D721Med (cell line): Measurements from ENCODE around the gene DBNDD2.
A peak's percentile ranks its signal among the peaks of the same experiment; 100 is the strongest.

Experiments used
- DNase-seq: peaks from one replicate; pipeline ENCODE4 v3.0.0; 2011; ENCODE audit warnings: low spot score; ENCODE audit not compliant: insufficient read length
- FAIRE-seq: peaks from 2 replicates; lab custom pipeline; 2011; peaks lifted over from hg19 to GRCh38; lab: Jason Lieb, UNC
- TF ChIP-seq, protein P1 (sequence below): IDR thresholded peaks from 2 replicates; pipeline ENCODE4 v1.5.1; 2012; ENCODE audit warnings: mild to moderate bottlenecking, control low read depth; ENCODE audit not compliant: insufficient read depth; ENCODE audit errors: missing control alignments

Gene DBNDD2

DNA sequence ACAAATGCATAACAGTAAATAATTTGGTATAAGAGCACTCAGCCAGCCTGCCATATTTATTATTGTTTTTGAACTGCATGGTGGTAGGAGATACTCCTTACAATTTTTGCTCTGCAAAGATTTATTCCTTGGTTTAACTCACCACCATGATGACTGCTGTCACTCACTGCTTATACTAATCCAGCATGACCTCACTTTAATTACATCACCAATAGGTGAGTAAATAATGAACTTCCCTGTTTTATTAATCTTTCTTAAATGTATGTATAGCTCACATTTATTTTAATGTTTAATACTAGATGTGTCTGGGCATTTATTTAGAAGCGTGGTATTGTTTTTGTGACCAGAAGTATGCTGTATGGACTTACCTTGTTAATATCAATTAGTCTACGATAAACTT is 17.2 kb upstream of the DBNDD2 start:
- TF ChIP-seq, protein P1, sequence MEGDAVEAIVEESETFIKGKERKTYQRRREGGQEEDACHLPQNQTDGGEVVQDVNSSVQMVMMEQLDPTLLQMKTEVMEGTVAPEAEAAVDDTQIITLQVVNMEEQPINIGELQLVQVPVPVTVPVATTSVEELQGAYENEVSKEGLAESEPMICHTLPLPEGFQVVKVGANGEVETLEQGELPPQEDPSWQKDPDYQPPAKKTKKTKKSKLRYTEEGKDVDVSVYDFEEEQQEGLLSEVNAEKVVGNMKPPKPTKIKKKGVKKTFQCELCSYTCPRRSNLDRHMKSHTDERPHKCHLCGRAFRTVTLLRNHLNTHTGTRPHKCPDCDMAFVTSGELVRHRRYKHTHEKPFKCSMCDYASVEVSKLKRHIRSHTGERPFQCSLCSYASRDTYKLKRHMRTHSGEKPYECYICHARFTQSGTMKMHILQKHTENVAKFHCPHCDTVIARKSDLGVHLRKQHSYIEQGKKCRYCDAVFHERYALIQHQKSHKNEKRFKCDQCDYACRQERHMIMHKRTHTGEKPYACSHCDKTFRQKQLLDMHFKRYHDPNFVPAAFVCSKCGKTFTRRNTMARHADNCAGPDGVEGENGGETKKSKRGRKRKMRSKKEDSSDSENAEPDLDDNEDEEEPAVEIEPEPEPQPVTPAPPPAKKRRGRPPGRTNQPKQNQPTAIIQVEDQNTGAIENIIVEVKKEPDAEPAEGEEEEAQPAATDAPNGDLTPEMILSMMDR = no peak
- DNase-seq (no peak), FAIRE-seq (no peak)

DNA sequence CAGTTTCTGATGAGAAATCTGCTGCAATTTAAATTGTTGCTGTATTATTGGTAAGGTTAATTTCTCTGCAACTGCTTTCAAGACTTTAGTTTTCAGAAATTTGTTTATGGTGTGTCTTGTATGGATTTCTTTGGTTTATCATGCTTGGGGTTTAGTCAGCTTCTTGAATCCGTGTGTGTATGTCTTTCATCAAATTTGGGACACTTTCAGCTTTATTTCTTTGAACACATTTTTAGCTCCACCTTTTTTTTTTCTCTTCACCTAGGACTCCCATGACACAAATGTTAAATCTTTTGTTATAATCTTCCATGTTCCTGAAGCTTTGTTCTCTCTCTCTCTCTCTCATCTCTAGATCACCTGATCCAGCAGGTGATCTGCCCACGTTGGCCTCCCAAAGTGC is 16.5 kb upstream of the DBNDD2 start:
- TF ChIP-seq, protein P1 = no peak
- DNase-seq (no peak), FAIRE-seq (no peak)

DNA sequence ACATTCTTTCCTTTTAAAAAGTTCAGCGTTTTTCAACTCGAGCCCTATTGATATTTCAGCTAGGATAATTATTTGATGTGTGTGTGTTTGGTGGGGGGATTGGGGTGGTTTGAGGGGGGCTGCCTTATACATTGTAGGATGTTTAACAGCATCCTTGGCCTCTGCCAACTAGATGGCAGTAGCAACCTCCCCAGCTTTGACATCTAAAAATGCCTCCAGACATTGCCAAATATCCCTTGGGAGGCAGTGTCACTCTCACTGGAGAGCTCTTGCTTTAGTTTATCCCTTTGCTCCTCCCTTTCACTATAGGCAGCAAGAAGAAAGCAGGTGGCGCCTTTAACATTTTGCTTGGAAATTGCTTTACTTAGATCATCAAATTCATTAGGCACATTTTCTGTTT is 15.4 kb upstream of the DBNDD2 start:
- TF ChIP-seq, protein P1 = peak; percentile 18
- DNase-seq (no peak), FAIRE-seq (no peak)

DNA sequence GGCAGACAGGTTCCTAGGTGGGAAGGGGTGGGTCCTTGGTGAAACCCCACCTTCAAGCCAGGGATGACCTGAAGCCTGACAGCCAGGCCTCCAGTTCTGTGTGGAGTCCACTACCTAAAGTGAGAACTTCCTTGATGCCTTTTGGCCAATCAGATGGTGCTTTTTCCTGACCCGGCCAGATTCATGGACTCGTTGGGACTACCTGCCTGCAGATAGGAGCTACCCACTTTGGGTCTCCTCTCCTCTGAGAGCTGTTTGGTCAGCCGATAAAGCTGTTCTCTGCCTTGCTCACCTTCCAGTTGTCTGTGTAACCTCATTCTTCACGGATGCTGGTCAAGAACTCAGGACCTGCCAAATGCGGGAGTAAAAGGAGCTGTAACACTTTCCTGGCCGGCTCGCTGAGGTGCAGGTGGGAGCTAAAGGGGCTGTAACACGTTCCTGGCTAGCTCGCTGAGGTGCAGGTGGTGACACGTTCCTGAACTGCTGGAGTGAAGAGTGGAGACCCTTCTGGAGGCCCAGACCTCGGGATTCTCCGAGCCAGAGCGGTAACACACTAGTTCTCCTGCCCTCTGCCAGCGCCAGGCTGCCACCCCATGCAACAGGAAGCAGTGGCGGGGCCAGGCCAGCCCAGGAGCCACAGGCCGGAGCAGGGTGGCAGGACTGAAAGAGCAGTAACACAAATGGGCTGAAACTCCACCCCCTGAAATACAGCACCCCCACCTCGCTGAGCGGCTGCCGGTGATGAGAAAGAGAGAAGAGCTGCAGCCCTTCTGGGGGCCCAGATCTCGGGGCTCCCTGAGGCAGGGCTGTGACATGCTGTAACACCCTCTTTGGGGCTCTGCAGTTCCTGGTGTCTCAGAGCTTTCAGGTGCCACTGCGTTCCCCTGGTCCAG is 13.6 kb upstream of the DBNDD2 start:
- FAIRE-seq = no peak
- TF ChIP-seq, protein P1 = no peak
- DNase-seq = no peak

DNA sequence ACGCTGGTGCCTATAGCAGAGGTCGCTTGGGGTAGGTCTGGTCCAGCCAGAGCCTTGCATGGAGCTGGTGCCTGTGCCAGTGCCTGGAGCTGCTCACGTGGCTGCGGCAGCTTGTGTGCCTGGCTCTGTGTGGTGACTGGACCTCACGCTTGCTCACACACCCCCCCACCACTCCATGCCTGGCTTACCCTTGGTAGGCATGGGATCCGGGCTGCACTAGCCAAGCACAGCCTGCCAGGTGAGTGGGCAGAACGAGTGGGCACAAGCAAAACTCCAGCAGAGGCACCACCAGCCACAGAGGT is 13.0 kb upstream of the DBNDD2 start:
- DNase-seq (no peak), FAIRE-seq (no peak)
- TF ChIP-seq, protein P1 = no peak

DNA sequence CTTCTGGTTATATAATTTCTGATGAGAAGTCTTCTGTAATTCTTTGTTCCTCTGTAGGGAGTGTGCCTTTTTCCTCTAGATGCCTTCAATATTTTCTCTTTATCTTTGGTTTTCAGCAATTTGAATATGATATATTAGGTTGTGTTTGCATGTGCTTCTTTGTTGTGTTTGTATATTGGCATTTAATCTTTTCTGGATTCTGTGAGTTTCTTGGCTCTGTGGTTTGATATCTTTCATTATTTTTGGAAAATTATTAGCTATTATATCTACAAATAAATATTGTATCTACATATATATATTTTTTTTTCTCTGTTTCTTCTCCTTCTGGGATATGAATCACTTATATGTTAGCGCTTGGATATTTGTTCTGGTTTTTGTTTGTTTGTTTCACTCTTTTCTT is 9.1 kb upstream of the DBNDD2 start:
- FAIRE-seq (no peak), DNase-seq (no peak)

More for the DNA sequence above, 9.1 kb upstream of the DBNDD2 start:
- TF ChIP-seq, protein P1 = no peak
